HepG2 (cell line): ENCODE results near the gene ESR1. TPM values are rescaled to one million over a fixed set of nuclear protein-coding genes. Genes with fewer than 3 reads are reported as not detected.

ENCODE experiments used
- ATAC-seq: fragments of 200-7000 bp; cut with Tn5 transposase; 3 replicates; pipeline ENCODE4 v1.9.1; 2020; ENCODE audit warnings: mild to moderate bottlenecking, moderate library complexity
- BruUV-seq: library from RNA; stranded (reverse); fragments of 400-500 nt; replicated peaks from 2 replicates; lab custom pipeline; 2021; lab: Mats Ljungman, UMichigan
- CTCF ChIA-PET: fragments of 300-600 bp; formaldehyde crosslinking; extraction: SDS; loops from one replicate; lab custom pipeline; 2021; ENCODE audit warnings: low total read pairs, inconsistent platforms, low intra/inter-chr PET ratio; lab: Yijun Ruan, JAX
- POLR2A ChIA-PET: fragments of 350-600 bp; sonication (Branson Sonifier 250); formaldehyde crosslinking; loops from one replicate; lab custom pipeline; 2020; ENCODE audit warnings: antibody characterized with exemption, inconsistent platforms; lab: Yijun Ruan, JAX
- DNase-seq: peaks from one replicate; pipeline ENCODE4 v3.0.0-alpha.2; 2015; ENCODE audit warnings: low spot score
- FAIRE-seq: peaks from 3 replicates; lab custom pipeline; 2011; peaks lifted over from hg19 to GRCh38; lab: Jason Lieb, UNC
- H2AFZ ChIP-seq: one replicate; pipeline ENCODE4 v1.6.1; 2011; ENCODE audit warnings: low read length, inconsistent platforms
- H3K27ac ChIP-seq: fragments of 300-600 bp; 3 replicates; pipeline ENCODE4 v1.8.0; 2011; ENCODE audit warnings: mixed run types, mild to moderate bottlenecking, mixed read lengths, low read length, inconsistent platforms; ENCODE audit not compliant: insufficient read depth; ENCODE audit errors: extremely low read length
- H3K27me3 ChIP-seq, 2 experiments: fragments of 200-600 bp in 1 of 2; 2 replicates in 1 of 2; 3 replicates in 1 of 2; pipeline versions ENCODE4 v1.6.0 to v1.8.0; 2011; ENCODE audit warnings: low read length in 2 of 2, mild to moderate bottlenecking in 2 of 2, moderate library complexity in 2 of 2, inconsistent platforms in 1 of 2; ENCODE audit not compliant: insufficient read depth in 2 of 2, control insufficient read depth in 1 of 2
- H3K36me3 ChIP-seq, 2 experiments: fragments of 200-600 bp in 1 of 2; replicated peaks in 1 of 2; 2 replicates in 1 of 2; 3 replicates in 1 of 2; pipeline versions ENCODE4 v1.5.1 to v1.8.0; 2011; ENCODE audit warnings: low read length in 2 of 2, inconsistent platforms in 1 of 2; ENCODE audit not compliant: insufficient read depth in 2 of 2, control insufficient read depth in 1 of 2
- H3K4me1 ChIP-seq: 2 replicates; pipeline ENCODE4 v1.5.1; 2012; ENCODE audit warnings: low read length, inconsistent platforms; ENCODE audit not compliant: insufficient read depth
- H3K4me2 ChIP-seq: 2 replicates; pipeline ENCODE4 v1.6.0; 2011; ENCODE audit warnings: low read depth, low read length, inconsistent platforms
- H3K4me3 ChIP-seq, 3 experiments: fragments of 200-600 bp in 1 of 3; sonication (generic), shearing (Covaris generic) in 1 of 3; replicated peaks in 1 of 3; 2 replicates each; pipeline ENCODE4 v1.5.1; 2011 to 2016; ENCODE audit warnings: low read length in 3 of 3, inconsistent platforms in 2 of 3, low read depth in 2 of 3, mild to moderate bottlenecking in 2 of 3, control low read depth in 1 of 3, mixed read lengths in 1 of 3; ENCODE audit not compliant: insufficient read depth in 1 of 3
- H3K79me2 ChIP-seq: one replicate; pipeline ENCODE4 v1.6.1; 2011; ENCODE audit warnings: low read length, inconsistent platforms; ENCODE audit not compliant: insufficient read depth
- H3K9ac ChIP-seq: 2 replicates; pipeline ENCODE4 v1.6.0; 2011; ENCODE audit warnings: mild to moderate bottlenecking, low read depth, low read length, inconsistent platforms; ENCODE audit not compliant: insufficient read depth
- H3K9me3 ChIP-seq: 2 replicates; pipeline ENCODE4 v1.5.1; 2012; ENCODE audit warnings: mild to moderate bottlenecking, low read length
- H4K20me1 ChIP-seq: 2 replicates; pipeline ENCODE4 v1.6.0; 2011; ENCODE audit warnings: inconsistent platforms, mild to moderate bottlenecking, low read length, moderate library complexity; ENCODE audit not compliant: insufficient read depth
- CEBPB ChIP-seq: IDR thresholded peaks from 2 replicates; pipeline ENCODE4 v1.6.1; 2011; ENCODE audit warnings: low read depth, low read length, improper control_type of control experiment, borderline replicate concordance
- CEBPZ ChIP-seq: IDR thresholded peaks from 2 replicates; pipeline ENCODE4 v1.6.1; 2012; ENCODE audit warnings: low read length, improper control_type of control experiment
- ELF1 ChIP-seq: sonication (generic); formaldehyde crosslinking; IDR thresholded peaks from 2 replicates; pipeline ENCODE4 v1.4.0; 2020; ENCODE audit warnings: missing genetic modification reagents
- GABPB1 ChIP-seq: IDR thresholded peaks from 2 replicates; pipeline ENCODE4 v1.6.1; 2016; ENCODE audit warnings: mild to moderate bottlenecking, missing genetic modification reagents, moderate library complexity, missing compliant biosample characterization
- GATA4 ChIP-seq: sonication (generic); IDR thresholded peaks from 2 replicates; pipeline ENCODE4 v1.6.1; 2016; ENCODE audit warnings: antibody characterized with exemption, low read depth, borderline replicate concordance
- GPN1 ChIP-seq: sonication (generic); formaldehyde crosslinking; IDR thresholded peaks from 2 replicates; pipeline ENCODE4 v1.5.1; 2020; ENCODE audit warnings: missing genetic modification reagents, borderline replicate concordance
- KLF11 ChIP-seq: IDR thresholded peaks from 2 replicates; pipeline ENCODE4 v1.6.1; 2016; ENCODE audit warnings: missing compliant biosample characterization
- NBN ChIP-seq: fragments of 450-650 bp; conservative IDR thresholded peaks from 2 replicates; pipeline ENCODE4 v1.6.1; 2017
- PTBP1 ChIP-seq: fragments of 200-400 bp; formaldehyde crosslinking; IDR thresholded peaks from 2 replicates; pipeline ENCODE4 v1.6.1; 2018; ENCODE audit warnings: low read length, low read depth; ENCODE audit not compliant: poor library complexity, severe bottlenecking
- SMAD1 ChIP-seq: sonication (generic); formaldehyde crosslinking; IDR thresholded peaks from 2 replicates; pipeline ENCODE4 v1.4.0; 2020; ENCODE audit warnings: missing genetic modification reagents, low read depth, mild to moderate bottlenecking, borderline replicate concordance
- USF2 ChIP-seq, 2 experiments: sonication (generic) in 1 of 2; formaldehyde crosslinking in 1 of 2; IDR thresholded peaks; 2 replicates each; pipeline versions ENCODE4 v1.5.1 to v1.6.1; 2011 to 2020; ENCODE audit warnings: borderline replicate concordance in 1 of 2, low read depth in 1 of 2, low read length in 1 of 2, mild to moderate bottlenecking in 1 of 2, missing genetic modification reagents in 1 of 2, moderate library complexity in 1 of 2
- ZBTB1 ChIP-seq: sonication (generic); formaldehyde crosslinking; IDR thresholded peaks from 2 replicates; pipeline ENCODE4 v1.4.0; 2020; ENCODE audit warnings: missing genetic modification reagents, borderline replicate concordance
- ZFYVE20 ChIP-seq: sonication (generic); formaldehyde crosslinking; IDR thresholded peaks from 2 replicates; pipeline ENCODE4 v1.8.0; 2023; ENCODE audit warnings: low read depth, mild to moderate bottlenecking, moderate library complexity, missing genetic modification reagents, borderline replicate concordance
- WGBS: methylation state at CpG from one replicate; pipeline ENCODE4 v1.1.6; 2017; ENCODE audit warnings: low lambda C conversion rate; 5-methylcytosine and 5-hydroxymethylcytosine counted together
- in situ Hi-C: cut with HindIII; loops from 2 replicates; pipeline ENCODE4 v1.10.0; 2017; ENCODE audit warnings: low pct_unique_long_range_greater_than_20kb; ENCODE audit not compliant: extremely low pct_ligation_motif_present
- intact Hi-C: fragments of 100-400 bp; cut with micrococcal nuclease; formaldehyde crosslinking; loops from one replicate; pipeline ENCODE4 v1.10.0; 2022; ENCODE audit not compliant: unreplicated experiment
- polyA plus RNA-seq, 8 experiments: library from polyadenylated mRNA; depleted of rRNA in 3 of 8; stranded (reverse) in 7 of 8; unstranded in 1 of 8; fragments of >200 nt; fragmentation: Illumina TruSeq in 4 of 8; extraction: Trizol in 4 of 8; gene quantifications; 2 replicates each; pipeline versions ENCODE4 v1.2.1 to v1.2.3, GENCODE V29; 2011 to 2016; ENCODE audit warnings: low read depth in 4 of 8, missing spikeins in 1 of 8, mixed read lengths in 1 of 8; ENCODE audit not compliant: insufficient read depth in 1 of 8
- total RNA-seq, 5 experiments: library from RNA; depleted of rRNA; stranded (reverse); fragments of >200 nt; fragmentation: Illumina TruSeq; extraction: Trizol; gene quantifications; 2 replicates each; pipeline ENCODE4 v1.2.3, GENCODE V29; 2016; ENCODE audit warnings: low read depth in 1 of 5

ESR1 gene
- total and polyA plus RNA-seq, 2 of the 13 experiments (the other 11 are each of a cell fraction or from before 2014, with no cell fraction given) = not detected

GRCh38 chr6:152068622-152069261 lies 261.3 kb downstream of the ESR1 start:
- TF ChIP-seq GPN1 (CRISPR knock-in tag) (no peak), GATA4 (no peak), KLF11 (CRISPR knock-in tag) (no peak), USF2 (IDR thresholded peaks at IDR 0.05; ENCODE audit: low read depth, low read length) (no peak), USF2 (CRISPR knock-in tag; IDR thresholded peaks at IDR 0.05; ENCODE audit: borderline replicate concordance) (no peak), GABPB1 (no peak), CEBPB (no peak), PTBP1 (no peak), SMAD1 (CRISPR knock-in tag) (no peak), ZFYVE20 (CRISPR knock-in tag) (no peak), NBN (no peak), CEBPZ (no peak), ELF1 (CRISPR knock-in tag) (no peak), ZBTB1 (CRISPR knock-in tag) (no peak)
- intact Hi-C loops = no loop called here
- Histone ChIP-seq H3K4me1 (0 out of 2 replicates have a peak, but pooled peaks cover 1% of the 10 kb centered on the region), H2AFZ (no peak overlapping the region), H3K36me3 (no peaks in the 10 kb centered on the region), H3K4me2 (no peak overlapping the region), H3K27ac (no peak overlapping the region), H3K27me3 (no peaks in the 10 kb centered on the region), H3K9ac (no peak overlapping the region), H3K4me3 (no peak overlapping the region), H3K79me2 (no peaks in the 10 kb centered on the region), H3K9me3 (no peaks in the 10 kb centered on the region), H4K20me1 (no peaks in the 10 kb centered on the region)
- no peak for ATAC-seq
- in situ Hi-C loops = no loop called here
- 3% methylated on average over 4 of the region's 4 CpGs for WGBS
- ChIA-PET POLR2A (no interaction called here), CTCF (no interaction called here)
- FAIRE-seq = no peak
- DNase-seq = no peak
- BruUV-seq = no TSS peak
